ENCODE results near the gene RHOV.
A peak's percentile ranks its signal among the peaks of the same experiment; 100 is the strongest.

RHOV gene

DNA sequence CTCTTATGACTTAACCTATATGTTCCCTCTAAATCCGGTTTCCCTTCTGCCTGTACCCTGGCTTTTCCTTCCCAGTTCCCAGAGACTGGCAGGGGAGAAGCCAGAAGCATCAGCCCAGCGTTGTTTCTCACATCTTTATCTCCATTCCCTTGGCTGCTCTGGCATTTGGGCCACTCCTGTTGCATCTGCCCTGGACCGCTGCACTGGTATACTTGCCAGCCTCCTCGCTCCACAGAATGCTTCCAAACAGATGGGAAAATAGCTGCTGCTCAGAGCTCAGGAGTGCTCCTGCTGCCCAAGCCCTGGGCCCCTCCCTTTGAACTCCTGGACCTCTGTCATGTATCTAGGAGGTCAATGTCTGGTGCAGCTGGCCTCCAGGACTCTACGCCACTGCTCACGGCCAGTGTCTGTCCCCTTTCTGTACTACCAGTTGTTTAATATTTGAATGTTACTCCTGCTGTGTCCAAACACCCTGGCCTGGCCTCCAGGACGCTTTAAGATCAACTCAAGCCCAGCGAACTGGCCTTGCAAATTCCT, 23.4 kb downstream of the RHOV start:
- DNase-seq (ENCODE audit: extremely low spot score, insufficient read length, low read depth): no peak
- no peak for FAIRE-seq

DNA sequence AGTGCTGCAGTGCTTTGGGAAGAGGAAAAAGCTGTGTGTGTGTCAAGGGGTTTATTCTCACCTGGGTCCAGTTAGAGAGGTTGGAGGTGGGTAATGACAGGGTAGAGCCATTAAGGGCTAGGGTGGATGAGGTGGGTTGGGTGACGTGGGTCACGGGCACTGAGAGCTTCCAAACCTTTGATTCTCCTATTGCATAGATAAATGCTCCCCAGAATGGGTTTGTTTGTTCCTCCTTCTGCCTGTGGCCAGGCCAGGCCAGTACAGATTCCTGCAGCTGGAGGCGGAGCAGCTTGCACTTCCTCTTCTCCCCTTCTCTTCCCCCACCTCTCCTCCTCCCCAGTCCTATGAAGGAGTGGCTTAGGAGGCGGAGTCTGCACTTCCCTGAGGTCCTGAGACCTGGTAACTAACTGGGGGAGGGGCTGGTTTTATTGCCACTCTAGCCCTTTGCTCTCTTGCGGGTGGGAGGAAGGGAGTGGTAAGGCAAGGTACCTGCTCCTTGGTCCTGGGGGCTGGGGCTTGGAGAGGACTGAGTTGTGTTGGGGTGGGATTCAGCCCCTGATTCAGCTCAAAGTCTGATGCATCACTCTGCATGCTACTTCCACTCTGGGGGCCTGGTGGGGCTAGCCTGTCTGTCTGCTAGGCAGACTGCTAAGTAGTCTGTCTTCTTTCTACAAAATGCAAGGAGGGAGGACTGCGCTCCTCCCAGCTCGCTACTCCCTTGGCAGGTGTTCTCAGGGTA, 26.6 kb downstream of the RHOV start:
- peak; percentile 39 for DNase-seq (ENCODE audit: extremely low spot score, insufficient read length, low read depth)
- peak; percentile 77 for FAIRE-seq

GRCh38 chr15:40846841-40847222, 27.2 kb downstream of the RHOV start:
- FAIRE-seq: no peak
- DNase-seq (ENCODE audit: extremely low spot score, insufficient read length, low read depth): no peak

DNA sequence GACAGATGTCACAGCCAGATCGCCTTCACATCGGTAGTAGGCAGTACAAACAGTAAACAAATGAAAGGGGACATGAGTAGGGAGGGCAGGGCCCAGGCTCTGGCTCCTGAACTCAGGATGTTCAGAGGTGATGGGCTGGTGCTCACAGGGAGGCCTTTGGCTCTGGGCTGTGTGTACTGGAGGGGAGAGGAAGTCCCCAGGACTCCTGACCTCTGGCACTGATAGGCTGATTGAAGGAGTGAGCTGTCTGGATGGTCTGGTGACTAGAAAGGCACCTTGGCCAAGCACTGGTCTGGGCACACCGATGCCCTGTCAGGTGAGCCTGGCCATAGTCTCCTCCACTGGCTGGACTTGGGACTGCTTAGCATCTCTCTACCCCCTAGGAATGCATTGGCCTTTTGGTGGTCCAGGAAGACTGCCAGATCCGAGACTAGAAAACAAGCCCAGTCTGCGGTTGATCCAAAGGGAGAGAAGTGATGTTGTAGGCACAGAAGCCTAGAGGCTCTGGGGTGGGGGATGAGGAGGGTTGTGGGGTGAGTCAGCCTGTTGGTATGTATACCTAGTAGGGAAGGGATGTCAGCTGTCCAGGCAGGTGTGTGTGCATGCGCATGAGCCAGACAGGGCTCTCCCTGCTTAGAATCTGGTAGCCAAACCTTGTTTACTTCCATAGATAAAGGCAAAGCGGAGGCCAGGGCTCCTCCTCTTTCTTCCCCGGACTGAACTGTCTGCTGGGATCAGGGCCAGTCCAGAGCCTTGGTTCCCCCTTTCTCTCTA, 28.3 kb downstream of the RHOV start:
- DNase-seq (ENCODE audit: extremely low spot score, insufficient read length, low read depth): no peak

GRCh38 chr15:40845036-40845435, 29.0 kb downstream of the RHOV start:
- DNase-seq (ENCODE audit: extremely low spot score, insufficient read length, low read depth) (no peak), FAIRE-seq (no peak)

More for the DNA sequence above, 28.3 kb downstream of the RHOV start:
- no peak for FAIRE-seq

DNA sequence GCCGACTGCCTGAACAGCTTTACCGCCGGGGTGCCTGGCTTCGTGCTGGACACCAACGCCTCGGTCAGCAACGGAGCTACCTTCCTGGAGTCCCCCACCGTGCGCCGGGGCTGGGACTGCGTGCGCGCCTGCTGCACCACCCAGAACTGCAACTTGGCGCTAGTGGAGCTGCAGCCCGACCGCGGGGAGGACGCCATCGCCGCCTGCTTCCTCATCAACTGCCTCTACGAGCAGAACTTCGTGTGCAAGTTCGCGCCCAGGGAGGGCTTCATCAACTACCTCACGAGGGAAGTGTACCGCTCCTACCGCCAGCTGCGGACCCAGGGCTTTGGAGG, 29.4 kb downstream of the RHOV start:
- DNase-seq (ENCODE audit: extremely low spot score, insufficient read length, low read depth) (no peak), FAIRE-seq (no peak)

GRCh38 chr15:40843885-40844695, 29.9 kb downstream of the RHOV start, which contains the start of gene SPINT1:
Gene SPINT1 (plus strand): TSS chr15:40844048. CDS start chr15:40844555, 507 bp downstream.
- peak; percentile 38 for DNase-seq (ENCODE audit: extremely low spot score, insufficient read length, low read depth)
- no peak for FAIRE-seq

GRCh38 chr15:40843261-40843884, 30.7 kb downstream of the RHOV start:
- no peak for FAIRE-seq
- DNase-seq (ENCODE audit: extremely low spot score, insufficient read length, low read depth): no peak

DNA sequence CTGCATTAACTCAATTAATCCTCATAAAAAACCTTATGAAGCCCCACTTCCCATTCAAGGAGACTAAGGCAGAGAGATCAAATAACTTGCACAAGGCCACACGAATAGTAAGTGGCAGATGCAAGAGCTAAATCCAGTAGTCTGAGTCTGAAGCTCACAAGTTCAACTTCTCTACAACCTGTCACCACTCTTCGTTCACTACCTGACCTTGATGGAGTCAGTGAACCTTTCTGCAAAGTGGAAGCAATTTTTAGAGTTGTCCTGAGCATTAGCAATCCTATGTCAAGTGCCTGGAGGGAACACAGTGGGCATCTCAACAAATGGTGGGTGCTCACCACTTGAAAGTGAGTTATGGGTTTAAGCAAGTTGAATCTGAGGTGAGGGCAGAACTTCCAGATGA, 32.3 kb downstream of the RHOV start:
- FAIRE-seq (no peak), DNase-seq (ENCODE audit: extremely low spot score, insufficient read length, low read depth) (no peak)

- DNase-seq (ENCODE audit: extremely low spot score, insufficient read length, low read depth) (no peak), FAIRE-seq (no peak)
These were observed 35.3 kb downstream of the RHOV start for GRCh38 chr15:40838756-40839155.

DNA sequence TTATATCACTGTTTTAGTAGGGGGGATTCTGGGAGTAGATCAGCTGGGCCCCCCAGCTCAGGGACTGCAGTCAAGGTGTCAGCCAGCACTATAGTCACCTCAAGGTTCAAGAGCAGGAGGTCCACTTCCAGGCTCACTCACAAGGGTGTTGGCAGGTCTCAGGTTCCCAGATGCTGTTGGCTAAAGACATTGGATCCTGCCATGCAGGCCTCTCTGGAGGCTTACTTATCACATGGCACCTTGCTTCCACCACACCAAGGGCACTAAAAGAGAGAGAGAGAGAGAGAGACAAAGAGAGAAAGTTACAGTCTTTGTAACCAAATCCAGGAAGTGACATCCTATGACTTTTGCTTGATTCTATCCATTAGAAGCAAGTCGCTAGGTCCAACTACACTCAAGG, 38.0 kb downstream of the RHOV start:
- FAIRE-seq: no peak
- no peak for DNase-seq (ENCODE audit: extremely low spot score, insufficient read length, low read depth)

- no peak for DNase-seq (ENCODE audit: extremely low spot score, insufficient read length, low read depth)
- FAIRE-seq: no peak
These were observed 41.1 kb downstream of the RHOV start for GRCh38 chr15:40832903-40833302.

DNA sequence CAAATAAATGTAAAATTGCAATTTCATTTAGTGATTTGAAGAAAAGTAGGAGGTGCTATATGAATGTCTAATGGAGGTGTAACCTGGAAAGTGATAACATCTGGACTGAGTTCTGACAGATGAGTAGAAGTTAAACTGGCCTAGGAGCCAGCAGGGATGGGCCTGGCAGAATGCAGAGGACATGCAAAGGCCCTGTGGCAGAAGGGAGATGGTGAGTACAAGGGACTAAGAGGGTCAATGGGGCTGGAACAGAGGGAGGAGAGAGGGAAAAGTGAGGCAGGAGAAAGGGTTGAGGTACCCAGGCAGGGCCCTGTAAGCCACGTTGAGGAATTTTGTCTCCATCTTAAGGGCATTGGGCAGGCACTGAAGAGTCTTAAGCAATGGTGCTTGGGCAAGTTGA, 42.2 kb downstream of the RHOV start:
- no peak for FAIRE-seq

GRCh38 chr15:40830884-40831283, 43.1 kb downstream of the RHOV start:
- FAIRE-seq (no peak), DNase-seq (ENCODE audit: extremely low spot score, insufficient read length, low read depth) (no peak)

More for the DNA sequence above, 42.2 kb downstream of the RHOV start:
- DNase-seq (ENCODE audit: extremely low spot score, insufficient read length, low read depth): no peak

- FAIRE-seq (no peak), DNase-seq (ENCODE audit: extremely low spot score, insufficient read length, low read depth) (no peak)
These were observed 44.9 kb downstream of the RHOV start for GRCh38 chr15:40829115-40829514.

- FAIRE-seq (no peak), DNase-seq (ENCODE audit: extremely low spot score, insufficient read length, low read depth) (no peak)
These were observed 45.5 kb downstream of the RHOV start, which contains the start of gene PPP1R14D for GRCh38 chr15:40828447-40829036. Gene PPP1R14D (minus strand): TSS chr15:40828708. CDS start chr15:40828641, 67 bp downstream.

DNA sequence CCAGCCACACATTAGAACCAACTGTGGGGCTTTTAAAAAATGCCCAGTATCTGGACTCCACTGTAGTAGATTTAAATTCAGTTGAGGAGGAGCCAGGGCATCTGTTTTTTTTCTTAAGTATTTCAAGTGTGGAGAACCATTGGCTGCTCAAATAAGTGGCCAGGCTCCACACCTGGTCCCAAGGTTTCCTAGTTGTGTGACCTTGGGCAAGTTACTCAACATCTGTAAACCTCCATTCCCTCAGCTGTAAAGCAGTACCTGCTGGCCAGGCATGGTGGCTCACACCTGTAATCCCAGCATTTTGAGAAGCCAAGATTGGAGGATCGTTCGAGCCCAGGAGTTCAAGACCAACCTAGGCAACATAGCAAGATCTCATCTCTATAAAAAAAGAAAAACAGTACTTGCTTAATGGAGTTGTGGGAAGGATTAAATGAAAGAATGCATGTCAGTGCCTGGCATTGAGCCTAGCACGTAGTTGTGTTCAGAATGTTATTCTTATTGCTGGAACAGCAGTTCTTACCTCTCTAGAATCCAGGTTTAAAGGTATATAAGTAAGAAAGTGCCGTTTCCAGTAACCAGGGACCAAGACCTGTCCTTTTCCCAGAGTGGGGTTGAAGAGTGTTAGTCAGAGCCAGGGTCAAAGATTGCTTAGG, 47.5 kb downstream of the RHOV start:
- no peak for DNase-seq (ENCODE audit: extremely low spot score, insufficient read length, low read depth)
- no peak for FAIRE-seq

DNA sequence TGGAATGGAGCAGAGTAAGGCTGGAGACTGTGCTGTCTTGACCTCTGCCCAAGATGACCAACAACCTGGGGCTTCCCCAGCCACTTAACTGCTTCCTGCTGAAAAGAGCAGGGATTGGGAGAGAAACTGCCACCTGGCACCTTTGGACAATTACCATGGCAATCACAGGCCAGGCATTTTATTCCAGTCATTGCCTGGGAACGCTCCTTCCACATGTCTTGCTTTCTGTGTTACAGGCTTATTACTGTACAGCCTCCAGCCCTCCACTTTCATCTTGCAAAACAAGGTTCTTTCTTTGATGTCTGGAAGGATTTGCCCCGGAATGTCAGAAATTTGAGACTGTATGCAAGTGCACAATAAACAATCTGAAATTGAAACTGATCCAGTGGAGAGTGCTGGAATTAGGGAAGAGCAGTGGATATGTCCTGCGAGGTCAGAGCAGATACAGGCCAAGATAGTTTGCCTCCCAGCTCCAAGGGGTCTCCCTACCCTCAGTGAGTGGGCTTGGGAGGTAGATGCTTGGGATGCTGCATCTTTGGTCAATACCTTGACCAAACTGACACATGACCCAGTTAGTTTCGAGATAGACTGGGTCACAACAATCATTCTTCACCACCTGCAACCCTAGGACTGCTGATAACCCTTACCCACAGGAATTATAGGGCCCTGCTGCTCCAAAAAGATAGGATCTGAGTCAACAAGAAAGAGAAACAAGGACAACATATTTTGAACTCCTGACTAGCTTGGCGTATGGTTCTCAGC, 48.2 kb downstream of the RHOV start:
- FAIRE-seq (no peak), DNase-seq (ENCODE audit: extremely low spot score, insufficient read length, low read depth) (no peak)

Measured in GM18507 (cell line).